HCT116 (cell line): ENCODE measurements around the gene FAM174A. TPM values are rescaled to one million over a fixed set of nuclear protein-coding genes. Genes with fewer than 3 reads are reported as not detected.

Experiments
- ATAC-seq: fragments of 200-7000 bp; cut with Tn5 transposase; 2 replicates; pipeline ENCODE4 v1.9.1; 2020; ENCODE audit warnings: mild to moderate bottlenecking, moderate library complexity
- BruUV-seq: library from RNA; stranded (reverse); fragments of 400-500 nt; replicated peaks from 2 replicates; lab custom pipeline; 2021; lab: Mats Ljungman, UMichigan
- CTCF ChIA-PET: fragments of 300-600 bp; sonication (Branson Sonifier 250); formaldehyde crosslinking; loops from one replicate; lab custom pipeline; 2021; ENCODE audit warnings: antibody characterized with exemption; lab: Charles Lee
- POLR2A ChIA-PET: fragments of 300-600, 350-600 bp; sonication (Branson Sonifier 250); formaldehyde crosslinking; loops from one replicate; lab custom pipeline; 2021; ENCODE audit warnings: antibody characterized with exemption; lab: Charles Lee
- RAD21 ChIA-PET, 2 experiments: fragments of 300-600 bp; sonication (Branson Sonifier 250); formaldehyde crosslinking; loops; one replicate each; lab custom pipeline; 2023; ENCODE audit warnings: low total read pairs in 2 of 2; ENCODE audit not compliant: uncharacterized antibody in 2 of 2, unreplicated experiment in 2 of 2, low non-redundant PET in 1 of 2; lab: Charles Lee
- DNase-seq: peaks from one replicate; pipeline ENCODE4 v3.0.0-alpha.2; 2010; ENCODE audit warnings: low read depth, low spot score
- H2AFZ ChIP-seq: fragments of 200-600 bp; shearing (Covaris generic), sonication (generic); 2 replicates; pipeline ENCODE4 v1.6.1; 2017; ENCODE audit warnings: low read depth, mixed run types, mixed read lengths, antibody characterized with exemption, low read length; ENCODE audit not compliant: poor library complexity, severe bottlenecking
- H3K27ac ChIP-seq: 2 replicates; pipeline ENCODE4 v1.5.1; 2012; ENCODE audit warnings: low read depth, low read length
- H3K27me3 ChIP-seq: fragments of 200-600 bp; sonication (generic); 2 replicates; pipeline ENCODE4 v1.6.1; 2016; ENCODE audit warnings: mixed run types, low read length, mixed read lengths; ENCODE audit not compliant: insufficient read depth
- H3K36me3 ChIP-seq, 2 experiments: fragments of 200-500 bp in 1 of 2; fragments of 200-600 bp in 1 of 2; sonication (Bioruptor generic) in 1 of 2; sonication (generic) in 1 of 2; 2 replicates each; pipeline versions ENCODE4 v1.5.1 to v1.6.1; 2014 to 2016; ENCODE audit warnings: low read length in 2 of 2, inconsistent platforms in 1 of 2, mixed read lengths in 1 of 2, mixed run types in 1 of 2; ENCODE audit not compliant: insufficient read depth in 2 of 2, control insufficient read depth in 1 of 2
- H3K4me1 ChIP-seq, 2 experiments: fragments of 200-600 bp in 1 of 2; sonication (generic) in 1 of 2; 2 replicates each; pipeline versions ENCODE4 v1.5.1 to v1.6.1; 2012 to 2017; ENCODE audit warnings: low read length in 2 of 2, inconsistent platforms in 1 of 2, mild to moderate bottlenecking in 1 of 2, mixed read lengths in 1 of 2, mixed run types in 1 of 2, moderate library complexity in 1 of 2; ENCODE audit not compliant: insufficient read depth in 2 of 2, control insufficient read depth in 1 of 2
- H3K4me2 ChIP-seq: fragments of 200-600 bp; sonication (generic); 2 replicates; pipeline ENCODE4 v1.6.1; 2017; ENCODE audit warnings: mixed run types, low read length, mixed read lengths
- H3K4me3 ChIP-seq, 2 experiments: fragments of 200-600 bp in 1 of 2; sonication (generic) in 1 of 2; replicated peaks in 1 of 2; 2 replicates each; pipeline ENCODE4 v1.5.1; 2011 to 2016; ENCODE audit warnings: low read length in 2 of 2, control low read depth in 1 of 2, low read depth in 1 of 2, mild to moderate bottlenecking in 1 of 2, mixed read lengths in 1 of 2, mixed run types in 1 of 2
- H3K79me2 ChIP-seq: fragments of 200-600 bp; sonication (generic); 2 replicates; pipeline ENCODE4 v1.6.1; 2017; ENCODE audit warnings: mild to moderate bottlenecking, mixed run types, low read length, moderate library complexity, mixed read lengths; ENCODE audit not compliant: insufficient read depth
- H3K9ac ChIP-seq: fragments of 200-600 bp; sonication (generic); 2 replicates; pipeline ENCODE4 v1.6.1; 2016; ENCODE audit warnings: low read length, mixed read lengths
- H3K9me2 ChIP-seq: fragments of 200-600 bp; sonication (generic), shearing (Covaris generic); 2 replicates; pipeline ENCODE4 v1.6.1; 2017; ENCODE audit warnings: mixed run types, mild to moderate bottlenecking, moderate library complexity; ENCODE audit not compliant: insufficient read depth
- H3K9me3 ChIP-seq, 2 experiments: fragments of 200-500 bp in 1 of 2; fragments of 200-600 bp in 1 of 2; sonication (Bioruptor generic) in 1 of 2; sonication (generic) in 1 of 2; 2 replicates each; pipeline ENCODE4 v1.6.1; 2014 to 2017; ENCODE audit warnings: low read length in 2 of 2, mixed read lengths in 2 of 2, inconsistent platforms in 1 of 2, low read depth in 1 of 2, mild to moderate bottlenecking in 1 of 2, mixed run types in 1 of 2, moderate library complexity in 1 of 2; ENCODE audit not compliant: control insufficient read depth in 1 of 2, insufficient read depth in 1 of 2
- H4K20me1 ChIP-seq: fragments of 200-600 bp; sonication (generic), shearing (Covaris generic); 2 replicates; pipeline ENCODE4 v1.6.1; 2017; ENCODE audit warnings: mixed run types, mild to moderate bottlenecking, moderate library complexity; ENCODE audit not compliant: insufficient read depth
- CBX3 ChIP-seq: IDR thresholded peaks from 2 replicates; pipeline ENCODE4 v1.6.1; 2012; ENCODE audit warnings: low read depth
- FOSL1 ChIP-seq: IDR thresholded peaks from 2 replicates; pipeline ENCODE4 v1.6.1; 2012; ENCODE audit warnings: low read depth
- POLR2AphosphoS5 ChIP-seq: IDR thresholded peaks from 2 replicates; pipeline ENCODE4 v1.6.1; 2011; ENCODE audit warnings: mild to moderate bottlenecking, low read depth, low read length, moderate library complexity
- SIN3A ChIP-seq: IDR thresholded peaks from 2 replicates; pipeline ENCODE4 v1.6.1; 2012; ENCODE audit warnings: low read depth
- SRF ChIP-seq: IDR thresholded peaks from 2 replicates; pipeline ENCODE4 v1.6.1; 2012; ENCODE audit warnings: low read depth
- TCF7L2 ChIP-seq: IDR thresholded peaks from 2 replicates; pipeline ENCODE4 v1.7.0; 2011; ENCODE audit warnings: borderline replicate concordance, inconsistent platforms; ENCODE audit not compliant: insufficient read depth, insufficient read length; ENCODE audit errors: extremely low read depth
- ZBTB33 ChIP-seq: IDR thresholded peaks from 2 replicates; pipeline ENCODE4 v1.6.1; 2011; ENCODE audit warnings: mild to moderate bottlenecking, low read length, moderate library complexity; ENCODE audit not compliant: insufficient replicate concordance; ENCODE audit errors: extremely low read depth
- ZNF274 ChIP-seq: fragments of 200-500 bp; sonication (Bioruptor generic); IDR thresholded peaks from 2 replicates; pipeline ENCODE4 v1.6.1; 2014; ENCODE audit warnings: mild to moderate bottlenecking, low read depth, low read length, inconsistent platforms
- intact Hi-C: fragments of 100-400 bp; cut with micrococcal nuclease; formaldehyde crosslinking; loops from 2 replicates; pipeline ENCODE4 v1.10.0; 2022
- total RNA-seq: library from RNA; stranded (reverse); gene quantifications from one replicate; pipeline ENCODE4 v1.2.1, GENCODE V29; 2021; ENCODE audit not compliant: unreplicated experiment
- TF ChIP-seq, protein P1 (sequence below): IDR thresholded peaks from 2 replicates; pipeline ENCODE4 v1.6.1; 2012; ENCODE audit warnings: low read depth

The FAM174A gene
- total RNA-seq, 1 experiment from 2014 or later: 8.6 TPM

GRCh38 chr5:100505984-100506670 is 29.0 kb upstream of the FAM174A start:
- no peaks in the 10 kb centered on the region for H3K79me2 ChIP-seq
- no peak overlapping the region for H3K4me3 ChIP-seq
- no peak overlapping the region for H3K27ac ChIP-seq
- peak overlapping the region; percentile 26; the same call in 1 of the 2 replicates for H3K4me2 ChIP-seq
- no peak overlapping the region for H3K9ac ChIP-seq
- TF ChIP-seq SIN3A (no peak), TCF7L2 (no peak), ZNF274 (no peak), FOSL1 (no peak), ZBTB33 (no peak), SRF (no peak), POLR2AphosphoS5 (no peak), CBX3 (no peak)
- TF ChIP-seq, protein P1, sequence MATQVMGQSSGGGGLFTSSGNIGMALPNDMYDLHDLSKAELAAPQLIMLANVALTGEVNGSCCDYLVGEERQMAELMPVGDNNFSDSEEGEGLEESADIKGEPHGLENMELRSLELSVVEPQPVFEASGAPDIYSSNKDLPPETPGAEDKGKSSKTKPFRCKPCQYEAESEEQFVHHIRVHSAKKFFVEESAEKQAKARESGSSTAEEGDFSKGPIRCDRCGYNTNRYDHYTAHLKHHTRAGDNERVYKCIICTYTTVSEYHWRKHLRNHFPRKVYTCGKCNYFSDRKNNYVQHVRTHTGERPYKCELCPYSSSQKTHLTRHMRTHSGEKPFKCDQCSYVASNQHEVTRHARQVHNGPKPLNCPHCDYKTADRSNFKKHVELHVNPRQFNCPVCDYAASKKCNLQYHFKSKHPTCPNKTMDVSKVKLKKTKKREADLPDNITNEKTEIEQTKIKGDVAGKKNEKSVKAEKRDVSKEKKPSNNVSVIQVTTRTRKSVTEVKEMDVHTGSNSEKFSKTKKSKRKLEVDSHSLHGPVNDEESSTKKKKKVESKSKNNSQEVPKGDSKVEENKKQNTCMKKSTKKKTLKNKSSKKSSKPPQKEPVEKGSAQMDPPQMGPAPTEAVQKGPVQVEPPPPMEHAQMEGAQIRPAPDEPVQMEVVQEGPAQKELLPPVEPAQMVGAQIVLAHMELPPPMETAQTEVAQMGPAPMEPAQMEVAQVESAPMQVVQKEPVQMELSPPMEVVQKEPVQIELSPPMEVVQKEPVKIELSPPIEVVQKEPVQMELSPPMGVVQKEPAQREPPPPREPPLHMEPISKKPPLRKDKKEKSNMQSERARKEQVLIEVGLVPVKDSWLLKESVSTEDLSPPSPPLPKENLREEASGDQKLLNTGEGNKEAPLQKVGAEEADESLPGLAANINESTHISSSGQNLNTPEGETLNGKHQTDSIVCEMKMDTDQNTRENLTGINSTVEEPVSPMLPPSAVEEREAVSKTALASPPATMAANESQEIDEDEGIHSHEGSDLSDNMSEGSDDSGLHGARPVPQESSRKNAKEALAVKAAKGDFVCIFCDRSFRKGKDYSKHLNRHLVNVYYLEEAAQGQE: no peak
- ChIA-PET RAD21 (no interaction called here), POLR2A (no interaction called here), CTCF (no interaction called here)
- no peaks in the 10 kb centered on the region for H3K27me3 ChIP-seq
- H3K36me3 ChIP-seq: no peaks in the 10 kb centered on the region
- peak; percentile 31 for DNase-seq
- intact Hi-C loops: no loop called here
- H2AFZ ChIP-seq: no peak overlapping the region
- no peaks in the 10 kb centered on the region for H4K20me1 ChIP-seq
- H3K4me1 ChIP-seq: peaks cover 2 to 8% of the 10 kb centered on the region in 2 experiments; a peak in 3 of 4 replicates
- peak; percentile 63; the same call in 1 of the 2 replicates for ATAC-seq
- no TSS peak for BruUV-seq
- H3K9me2 ChIP-seq: no peaks in the 10 kb centered on the region
- H3K9me3 ChIP-seq: no peaks in the 10 kb centered on the region
